HT1080 (cell line): ENCODE results near the gene PNPLA1. TPM values are rescaled to one million over a fixed set of nuclear protein-coding genes. Genes with fewer than 3 reads are reported as not detected.

Source experiments
- DNase-seq: peaks from one replicate; pipeline ENCODE4 v3.0.0-alpha.2; 2015; ENCODE audit warnings: low read depth
- polyA plus RNA-seq, 2 experiments: library from polyadenylated mRNA; depleted of rRNA; stranded (reverse); fragments of >200 nt; gene quantifications; 2 replicates each; pipeline ENCODE4 v1.2.3, GENCODE V29; 2015
- total RNA-seq: library from RNA; depleted of rRNA; stranded (reverse); fragments of >200 nt; shearing (Covaris generic); gene quantifications from 2 replicates; pipeline ENCODE4 v1.2.3, GENCODE V29; 2014; rRNA removed

PNPLA1 gene
- 0.03 TPM in 1 of 2 replicates, not detected in the other for total RNA-seq
- polyA plus RNA-seq (2015; cell fraction: cytosol; rRNA removed), result not detected in 2 replicates
- polyA plus RNA-seq (2015; cell fraction: nucleus; rRNA removed), result 0.08 TPM in 1 of 2 replicates, not detected in the other

DNA sequence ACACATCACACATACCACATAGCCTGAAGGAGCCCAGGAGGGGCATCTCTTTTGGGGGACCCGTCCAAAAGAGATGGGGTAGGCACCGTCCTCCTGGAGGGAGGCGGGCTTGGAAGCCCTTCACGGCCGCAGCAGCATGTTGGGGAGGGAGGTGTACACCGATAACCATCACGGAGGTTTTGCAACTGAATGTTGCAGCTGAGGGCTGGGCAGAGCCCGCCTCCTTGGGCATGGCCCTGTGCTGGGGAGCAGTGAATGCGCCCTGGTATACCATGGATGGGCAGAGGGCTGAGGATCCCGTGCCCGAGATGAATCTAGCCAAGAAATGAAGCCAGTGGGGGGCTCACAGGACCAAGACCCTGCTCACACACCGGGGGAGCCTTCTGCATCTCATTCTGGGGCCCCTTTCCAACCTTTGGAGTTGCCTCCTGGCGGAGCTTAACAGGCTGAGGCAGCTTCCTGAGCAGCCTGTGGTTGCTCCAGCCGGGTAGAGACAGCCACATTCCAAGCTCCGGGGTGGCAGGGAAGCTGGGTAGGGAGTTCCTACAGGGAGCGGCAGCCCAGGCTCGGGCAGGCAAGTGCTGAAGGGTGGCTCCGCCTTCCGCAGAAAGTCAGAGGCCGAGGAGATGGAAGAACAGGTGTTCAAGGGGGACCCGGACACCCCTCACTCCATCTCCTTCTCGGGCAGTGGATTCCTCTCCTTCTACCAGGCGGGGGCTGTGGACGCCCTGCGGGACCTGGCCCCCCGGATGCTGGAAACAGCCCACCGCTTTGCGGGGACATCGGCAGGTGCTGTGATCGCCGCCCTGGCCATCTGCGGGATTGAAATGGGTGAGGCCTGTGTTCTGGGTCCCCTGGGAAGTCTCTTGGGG, at the start of gene PNPLA1:
TSS of gene PNPLA1 (plus strand) at position 227 of the 872 bp plus-strand sequence. CDS start at position 627, 400 bp downstream.
- DNase-seq, result no peak

DNA sequence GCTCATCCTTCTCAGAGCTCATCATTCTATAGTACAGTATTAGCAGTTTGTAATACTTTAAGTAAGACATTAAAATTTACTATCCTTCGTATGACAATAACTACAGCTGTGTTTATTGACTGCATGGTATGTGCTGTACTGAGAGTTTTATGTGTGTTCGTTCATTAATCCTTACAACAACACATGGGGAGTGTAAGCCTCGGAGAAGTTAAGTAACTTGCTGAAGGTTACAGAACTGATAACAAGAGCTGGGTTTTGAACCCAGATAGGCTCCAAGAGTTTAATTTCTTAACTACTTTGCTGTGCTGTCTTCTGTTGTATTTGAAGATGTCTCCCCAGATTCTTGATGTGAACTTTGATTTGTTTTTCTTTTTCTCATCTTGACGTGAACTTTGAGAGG, 49.6 kb upstream of the PNPLA1 start:
- no peak for DNase-seq

- DNase-seq, result no peak
Measured at GRCh38 chr6:36221674-36222073, 48.2 kb upstream of the PNPLA1 start.

DNA sequence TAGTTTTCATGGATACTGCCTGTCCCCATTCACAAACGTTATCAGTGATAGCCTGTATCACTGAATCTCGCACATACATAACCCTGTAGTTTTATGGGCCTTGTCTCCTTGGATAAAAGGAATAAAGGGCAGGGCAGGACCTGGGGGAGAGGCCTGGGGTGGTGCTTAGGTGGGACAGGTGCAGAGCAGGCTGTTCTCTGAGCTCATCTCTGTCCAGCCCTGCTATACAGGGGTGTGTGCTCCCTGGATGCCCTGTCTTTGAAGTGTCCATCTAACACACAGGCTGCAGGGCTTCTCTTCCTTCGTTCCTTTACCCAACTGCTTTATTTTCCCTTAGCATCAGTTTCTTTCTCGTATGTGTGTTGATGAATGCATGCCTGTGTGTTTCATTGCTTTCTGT, 46.9 kb upstream of the PNPLA1 start:
- no peak for DNase-seq

- no peak for DNase-seq
Measured at GRCh38 chr6:36223706-36224105, 46.2 kb upstream of the PNPLA1 start.

GRCh38 chr6:36224918-36225461, 44.9 kb upstream of the PNPLA1 start:
- DNase-seq, result peak; percentile 21

GRCh38 chr6:36226438-36227047, 43.3 kb upstream of the PNPLA1 start:
- DNase-seq, result no peak

GRCh38 chr6:36227379-36228228, 42.3 kb upstream of the PNPLA1 start:
- DNase-seq, result no peak

DNA sequence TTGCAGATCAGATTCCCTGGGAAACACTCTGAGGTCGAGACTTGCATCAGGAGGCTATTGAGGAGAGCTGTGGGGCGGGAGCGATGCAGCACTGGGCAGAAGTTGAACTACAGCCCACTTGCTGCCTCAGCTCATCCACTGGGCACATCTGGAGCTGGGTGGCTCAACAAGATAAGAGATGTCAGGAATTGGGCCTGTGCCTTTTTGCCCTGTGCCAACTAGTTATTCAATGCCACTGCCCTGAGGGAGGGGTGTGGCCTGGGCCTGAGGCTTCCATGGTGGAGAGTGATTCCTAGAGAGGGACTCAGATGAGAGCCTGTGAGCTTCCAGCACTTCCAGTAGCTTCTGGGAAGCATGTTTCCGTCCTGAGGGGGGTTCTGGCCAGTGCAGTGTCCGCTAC, 40.6 kb upstream of the PNPLA1 start:
- DNase-seq, result no peak

- DNase-seq, result no peak
Measured at GRCh38 chr6:36230371-36230770, 39.5 kb upstream of the PNPLA1 start.

- no peak for DNase-seq
Measured at GRCh38 chr6:36232172-36232571, 37.7 kb upstream of the PNPLA1 start.

- DNase-seq, result no peak
Measured at GRCh38 chr6:36235309-36235708, 34.6 kb upstream of the PNPLA1 start.

DNA sequence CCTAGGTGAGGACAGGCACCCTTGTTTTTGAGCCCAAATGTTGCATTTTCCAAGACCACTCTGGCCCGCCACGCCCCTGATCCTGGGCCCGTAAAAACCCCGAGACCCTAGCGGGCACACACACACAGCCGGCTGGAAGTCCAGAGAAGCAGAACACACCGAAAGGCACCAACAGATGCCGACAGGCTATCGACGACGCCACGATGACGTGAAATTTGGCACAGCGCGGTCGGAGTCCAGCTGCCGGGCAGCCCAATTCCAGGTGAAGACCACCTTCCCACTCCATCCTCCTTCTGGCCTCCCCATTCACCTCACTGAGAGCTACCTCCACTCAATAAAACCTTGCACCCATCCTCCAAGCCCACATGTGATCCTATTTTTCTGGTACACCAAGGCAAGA, 34.0 kb upstream of the PNPLA1 start:
- DNase-seq, result no peak

GRCh38 chr6:36239774-36240173, 30.1 kb upstream of the PNPLA1 start:
- DNase-seq, result no peak

DNA sequence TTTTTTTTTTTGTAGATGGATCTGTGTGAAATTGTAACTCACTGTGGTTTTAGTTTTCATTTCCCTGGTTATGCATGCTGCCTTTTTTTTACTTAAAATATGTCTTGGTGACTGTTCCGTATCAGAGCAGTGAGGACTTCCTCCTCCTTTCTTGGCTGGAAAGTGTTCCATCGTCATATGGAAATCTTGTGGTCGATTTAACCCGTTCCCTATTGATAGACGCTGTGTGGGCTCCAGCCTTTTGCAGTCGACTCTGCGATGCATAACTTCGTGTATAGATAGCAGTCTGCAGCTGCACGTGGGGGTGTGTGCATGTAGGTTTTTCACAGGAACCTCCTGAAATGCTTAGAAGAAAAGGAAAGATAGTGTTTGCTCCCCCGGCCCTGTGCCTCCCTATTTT, 28.1 kb upstream of the PNPLA1 start:
- no peak for DNase-seq

DNA sequence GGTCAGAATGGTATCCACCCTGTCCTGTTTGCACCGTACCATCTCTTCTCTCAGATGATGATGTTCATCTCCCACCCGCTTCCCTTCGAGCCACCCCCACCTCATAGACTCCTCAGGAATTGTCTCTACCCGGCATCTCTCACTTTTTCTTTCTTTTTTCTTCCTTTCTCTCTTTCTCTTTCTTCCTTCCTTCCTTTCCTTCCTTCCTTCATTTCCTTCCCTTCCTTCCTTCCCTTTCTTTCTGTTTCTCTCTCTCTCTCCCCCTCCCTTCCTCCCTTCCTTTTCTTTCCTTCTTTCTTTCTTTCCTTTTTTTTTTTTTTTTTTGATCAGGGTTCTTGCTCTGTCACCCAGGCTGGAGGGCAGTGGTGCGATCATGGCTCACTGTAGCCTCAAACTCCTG, 27.7 kb upstream of the PNPLA1 start:
- DNase-seq, result no peak

DNA sequence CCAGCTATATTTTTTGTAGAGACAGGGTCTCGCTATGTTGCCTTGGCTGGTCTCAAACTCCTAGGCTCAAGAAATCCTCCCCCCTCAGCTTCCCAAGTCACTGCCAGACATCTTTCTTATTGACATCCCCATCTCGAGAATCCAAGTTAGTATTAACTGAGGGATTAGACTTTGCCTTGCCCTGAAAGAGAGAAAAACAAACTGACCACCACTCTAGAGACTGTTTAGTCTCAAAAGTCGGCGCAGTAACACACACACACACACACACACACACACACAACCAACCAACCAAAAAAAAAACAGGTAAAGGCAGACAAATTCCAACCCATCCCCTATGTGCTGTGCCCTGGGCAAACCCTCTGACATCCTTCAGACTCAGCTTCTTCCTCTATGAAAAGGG, 27.2 kb upstream of the PNPLA1 start:
- no peak for DNase-seq

- DNase-seq, result no peak
Measured at GRCh38 chr6:36243562-36244212, 26.2 kb upstream of the PNPLA1 start.

DNA sequence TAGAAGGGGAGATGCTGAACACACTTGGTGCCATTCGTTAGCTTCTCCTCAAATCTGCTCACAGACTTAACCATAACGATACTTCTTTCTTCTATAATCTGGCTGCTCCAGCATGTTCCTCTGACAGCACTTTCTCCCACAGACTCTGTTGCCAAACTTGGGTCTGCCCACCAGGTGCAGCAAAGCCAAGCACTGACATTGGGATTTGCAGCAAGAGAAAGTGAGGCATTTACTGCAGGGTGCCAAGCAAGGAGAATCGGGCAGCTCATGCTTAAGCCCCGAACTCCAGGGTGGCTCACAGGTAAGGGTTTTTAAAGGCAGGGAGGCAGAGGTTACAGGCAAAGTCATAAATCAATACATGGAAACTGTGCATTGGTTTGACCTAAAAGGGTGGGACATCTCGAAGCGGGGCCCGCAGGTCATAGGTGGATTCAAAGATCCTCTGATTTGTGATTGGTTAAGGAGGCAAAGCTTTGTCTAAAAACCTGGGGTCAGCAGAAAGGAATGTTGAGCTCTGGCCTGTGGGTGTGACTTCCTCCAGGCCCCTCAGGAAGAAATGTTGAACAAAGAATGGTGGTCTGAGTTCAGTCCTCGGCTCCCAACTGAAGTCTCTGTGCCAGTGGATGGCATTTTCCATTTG, 25.1 kb upstream of the PNPLA1 start:
- DNase-seq, result peak; percentile 58

DNA sequence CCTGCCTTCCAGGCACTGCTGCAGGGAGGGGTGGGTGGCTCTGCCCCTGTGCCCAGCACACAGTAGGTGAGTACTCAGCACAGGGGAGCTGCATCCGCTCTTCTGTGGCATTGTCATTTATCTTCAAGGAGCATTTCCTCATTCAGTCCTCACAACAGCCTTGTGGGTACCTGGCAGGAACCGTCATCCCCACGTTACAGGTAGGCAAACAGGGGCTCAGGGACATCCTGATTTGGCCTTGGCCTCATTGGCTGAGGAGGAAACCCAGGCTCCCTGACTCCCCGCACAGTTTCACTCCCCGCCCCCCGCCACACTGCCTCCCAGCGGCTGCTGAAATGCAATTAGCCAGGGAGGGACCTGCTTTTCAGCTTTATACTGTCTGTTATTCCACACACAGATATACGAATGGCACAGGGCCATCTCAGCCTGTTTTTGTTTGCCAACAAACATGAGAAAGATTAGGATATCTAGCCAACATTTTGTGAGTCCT, 24.2 kb upstream of the PNPLA1 start:
- DNase-seq, result no peak
